ENCODE results near the gene GALNT17. TPM values are rescaled to one million over a fixed set of nuclear protein-coding genes. Genes with fewer than 3 reads are reported as not detected.

GALNT17 gene
- total RNA-seq, 1 donor from 2014 or later = not detected

DNA sequence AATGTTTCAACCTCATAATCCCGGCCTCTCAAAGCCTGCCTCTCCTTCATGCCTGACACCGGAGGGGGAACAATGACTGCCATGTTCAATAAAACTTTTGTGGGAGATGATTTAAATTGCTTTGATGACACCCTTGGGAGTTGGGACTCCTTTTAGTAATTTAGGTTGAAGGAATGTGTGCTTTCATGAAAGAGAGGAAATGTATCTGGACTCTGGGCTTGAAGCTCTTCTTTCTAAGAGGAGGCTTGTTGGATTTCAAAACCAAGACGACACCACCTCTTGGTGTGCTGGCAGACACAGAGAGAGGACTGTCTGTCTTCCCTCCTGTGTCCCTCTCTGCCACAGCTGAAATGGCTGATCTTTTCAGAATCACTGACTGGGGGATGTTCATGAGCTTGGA, 168.1 kb downstream of the GALNT17 start:
- Mint-ChIP-seq H3K4me3 (no peak overlapping the region), H3K9me3 (peaks cover 3% of the 10 kb centered on the region), H3K27ac (no peak overlapping the region), H3K27me3 (no peaks in the 10 kb centered on the region), H3K4me1 (no peaks in the 10 kb centered on the region), H3K36me3 (ENCODE audit: low read depth) (no peaks in the 10 kb centered on the region)
- no peak for DNase-seq
- intact Hi-C loops (cut with micrococcal nuclease) = no loop called here

DNA sequence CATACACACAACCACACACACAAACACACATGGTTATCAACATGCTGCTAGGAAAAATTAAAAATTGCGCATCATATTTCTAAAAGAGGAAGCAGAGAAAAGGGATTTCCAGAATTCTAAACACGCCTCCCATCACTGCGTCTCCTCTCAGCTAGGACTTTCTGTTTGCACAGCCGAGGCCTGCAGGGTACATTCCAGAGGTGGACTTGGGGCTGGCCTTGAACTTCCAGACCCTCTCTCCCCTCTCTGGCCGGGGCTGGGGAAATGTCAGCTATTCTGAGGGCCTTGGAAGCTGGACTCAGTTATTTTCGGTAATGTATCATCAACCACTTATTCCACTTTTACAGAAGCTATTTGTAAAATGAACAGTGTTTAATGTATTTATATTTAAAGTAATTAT, 168.7 kb downstream of the GALNT17 start:
- no peak for DNase-seq
- no peaks in the 10 kb centered on the region for H3K27me3 Mint-ChIP-seq
- no peak overlapping the region for H3K27ac Mint-ChIP-seq
- peaks cover 7% of the 10 kb centered on the region for H3K9me3 Mint-ChIP-seq
- intact Hi-C loops (cut with micrococcal nuclease) = no loop called here
- H3K36me3 Mint-ChIP-seq (ENCODE audit: low read depth) = no peaks in the 10 kb centered on the region
- H3K4me3 Mint-ChIP-seq = no peak overlapping the region
- no peaks in the 10 kb centered on the region for H3K4me1 Mint-ChIP-seq

DNA sequence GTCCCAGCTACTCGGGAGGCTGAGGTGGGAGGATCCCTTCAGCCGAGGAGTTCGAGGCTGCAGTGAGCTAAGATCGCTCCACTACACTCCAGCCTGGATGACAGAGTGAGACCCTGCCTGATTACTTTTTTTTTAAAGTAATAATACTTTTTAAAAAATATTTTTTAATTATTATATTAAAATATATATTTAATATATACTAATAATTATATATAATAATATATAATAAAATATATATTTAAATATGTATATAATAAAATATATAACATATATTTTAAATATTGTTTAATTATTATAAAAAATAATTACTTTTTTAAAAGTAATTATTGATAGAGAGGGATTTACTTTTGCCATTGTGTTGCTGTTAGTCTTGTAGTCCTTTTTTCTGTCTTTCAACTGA, 169.2 kb downstream of the GALNT17 start:
- intact Hi-C loops (cut with micrococcal nuclease) = no loop called here
- no peaks in the 10 kb centered on the region for H3K27me3 Mint-ChIP-seq
- no peak for DNase-seq
- H3K27ac Mint-ChIP-seq = no peak overlapping the region
- H3K36me3 Mint-ChIP-seq (ENCODE audit: low read depth) = no peaks in the 10 kb centered on the region
- H3K4me3 Mint-ChIP-seq = no peak overlapping the region
- no peaks in the 10 kb centered on the region for H3K4me1 Mint-ChIP-seq
- peaks cover 7% of the 10 kb centered on the region for H3K9me3 Mint-ChIP-seq

DNA sequence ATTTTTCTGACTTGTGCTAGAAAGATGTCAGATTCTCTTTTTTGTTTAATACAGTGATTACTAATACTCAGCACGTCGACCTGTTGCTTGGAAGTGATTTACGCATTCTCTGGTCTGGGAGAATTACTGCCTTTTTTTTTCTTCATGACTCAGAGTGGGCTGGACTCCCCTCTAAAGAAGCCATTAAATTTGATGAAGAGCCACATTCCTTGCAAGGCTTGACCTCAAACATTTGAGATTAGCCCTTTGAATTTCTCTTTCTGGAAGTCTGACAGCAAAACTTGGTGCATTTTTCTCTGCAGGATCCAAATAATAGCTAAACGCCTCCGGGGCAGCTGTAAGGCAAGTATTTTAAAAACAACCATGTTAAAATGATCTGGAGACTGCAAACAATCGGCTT, 171.6 kb downstream of the GALNT17 start:
- DNase-seq = no peak
- Mint-ChIP-seq H3K36me3 (ENCODE audit: low read depth) (no peaks in the 10 kb centered on the region), H3K9me3 (peaks cover 10% of the 10 kb centered on the region), H3K4me3 (no peak overlapping the region), H3K4me1 (no peaks in the 10 kb centered on the region), H3K27me3 (no peaks in the 10 kb centered on the region), H3K27ac (no peak overlapping the region)
- intact Hi-C loops (cut with micrococcal nuclease) = no loop called here

DNA sequence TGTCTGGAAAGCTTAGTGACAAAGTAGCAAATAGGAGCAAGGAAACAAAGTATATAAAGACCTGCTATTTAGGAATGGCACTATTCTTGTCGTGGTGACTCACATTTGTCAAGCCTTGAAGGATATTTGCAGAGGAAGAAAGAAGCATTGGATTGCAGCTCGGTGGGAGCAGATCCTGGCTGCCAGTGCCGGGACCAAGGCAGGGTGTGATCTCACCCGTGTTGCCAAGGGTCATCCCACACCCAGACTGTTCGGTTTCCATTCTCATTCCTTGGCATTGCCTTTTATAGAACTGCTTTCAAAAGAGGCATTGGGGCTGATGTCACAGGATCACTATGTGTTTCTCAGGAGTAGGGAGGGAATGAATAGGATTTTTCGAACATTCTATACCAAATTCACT, 176.2 kb downstream of the GALNT17 start:
- Mint-ChIP-seq H3K27ac (no peak overlapping the region), H3K9me3 (peaks cover 11% of the 10 kb centered on the region)

DNA sequence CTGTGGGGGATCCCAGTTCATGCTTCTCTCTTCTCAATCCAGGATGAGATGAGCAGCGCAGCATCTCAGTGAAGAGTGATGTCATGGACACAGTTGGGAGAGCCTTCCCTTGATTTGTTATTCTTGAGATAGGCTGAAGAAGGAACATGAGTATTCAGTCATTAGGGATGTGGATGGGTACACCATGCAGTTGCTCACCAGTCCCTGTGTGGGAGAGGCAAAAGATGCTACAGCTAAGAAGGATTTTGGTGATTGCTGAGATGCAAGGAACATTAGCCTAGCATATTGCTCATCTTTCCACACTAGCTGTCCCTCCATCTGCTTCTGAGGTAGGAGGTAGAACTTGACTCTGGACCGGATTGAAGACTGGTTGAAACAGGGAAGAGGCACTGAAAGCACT, 179.6 kb downstream of the GALNT17 start:
- intact Hi-C loops (cut with micrococcal nuclease) = no loop called here
- Mint-ChIP-seq H3K36me3 (ENCODE audit: low read depth) (no peaks in the 10 kb centered on the region), H3K4me1 (no peaks in the 10 kb centered on the region), H3K27ac (no peak overlapping the region), H3K4me3 (no peak overlapping the region), H3K9me3 (peaks cover 20% of the 10 kb centered on the region), H3K27me3 (no peaks in the 10 kb centered on the region)
- no peak for DNase-seq

More for the DNA sequence above, 176.2 kb downstream of the GALNT17 start:
- Mint-ChIP-seq H3K27me3 (no peaks in the 10 kb centered on the region), H3K36me3 (ENCODE audit: low read depth) (no peaks in the 10 kb centered on the region), H3K4me1 (no peaks in the 10 kb centered on the region), H3K4me3 (no peak overlapping the region)
- no peak for DNase-seq
- intact Hi-C loops (cut with micrococcal nuclease) = no loop called here

DNA sequence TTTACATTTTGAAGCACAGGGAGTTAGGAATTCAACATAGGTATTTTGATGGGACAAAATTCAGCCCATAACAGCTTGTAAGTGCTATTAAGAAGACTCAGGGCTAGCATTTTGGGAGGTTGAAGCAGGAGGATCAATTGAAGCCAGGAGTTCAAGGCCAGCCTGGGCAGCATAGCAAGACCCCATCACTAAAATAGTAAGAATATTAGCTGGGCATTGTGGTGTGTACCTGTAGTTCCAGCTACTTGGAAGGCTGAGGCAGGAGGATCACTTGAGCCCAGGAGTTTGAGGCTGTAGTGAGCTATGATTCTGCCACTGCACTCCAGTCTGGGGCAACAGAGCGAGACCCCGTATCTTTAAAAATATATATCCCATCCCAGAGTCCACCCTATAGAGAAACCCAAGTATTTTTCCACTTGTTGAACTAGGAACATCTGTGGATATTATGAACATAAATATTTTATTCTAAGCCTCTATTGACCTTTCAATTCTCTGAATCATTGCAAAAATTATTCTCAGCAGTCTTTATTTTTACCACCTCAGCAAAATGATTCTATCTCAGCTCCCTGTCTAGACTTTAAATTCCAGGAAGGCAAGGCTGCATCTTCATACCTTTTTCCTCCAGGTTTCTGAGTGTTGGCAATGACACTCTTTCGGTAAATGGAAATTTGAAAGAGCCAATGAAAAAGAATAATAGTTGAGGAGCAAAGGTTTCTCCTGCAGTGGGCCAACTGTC, 181.0 kb downstream of the GALNT17 start:
- no peaks in the 10 kb centered on the region for H3K27me3 Mint-ChIP-seq
- intact Hi-C loops (cut with micrococcal nuclease) = no loop called here
- H3K36me3 Mint-ChIP-seq (ENCODE audit: low read depth) = no peaks in the 10 kb centered on the region
- H3K4me1 Mint-ChIP-seq = no peaks in the 10 kb centered on the region
- H3K9me3 Mint-ChIP-seq = peaks cover 20% of the 10 kb centered on the region
- no peak for DNase-seq
- H3K27ac Mint-ChIP-seq = no peak overlapping the region
- H3K4me3 Mint-ChIP-seq = no peak overlapping the region

DNA sequence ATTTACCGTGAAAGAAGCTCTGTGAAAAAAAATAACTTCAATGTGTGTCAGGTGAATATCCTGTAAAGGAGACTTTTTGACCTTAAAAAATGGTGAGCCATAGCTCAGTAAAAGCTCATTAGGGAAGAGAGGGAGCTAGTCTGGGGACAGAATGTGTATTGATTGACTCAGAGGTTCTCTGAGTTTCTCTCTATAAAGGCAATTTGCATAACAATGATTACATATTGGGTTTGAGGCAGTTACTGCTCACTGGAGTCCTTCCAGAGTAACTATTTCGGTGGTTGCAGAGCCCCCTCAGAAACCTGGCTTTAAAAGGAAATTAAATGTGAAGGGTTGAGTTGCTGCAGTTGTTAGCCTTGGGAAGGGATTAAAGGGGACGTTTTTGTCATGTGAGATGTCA, 181.6 kb downstream of the GALNT17 start:
- Mint-ChIP-seq H3K9me3 (peaks cover 20% of the 10 kb centered on the region), H3K4me1 (no peaks in the 10 kb centered on the region), H3K27me3 (no peaks in the 10 kb centered on the region), H3K27ac (no peak overlapping the region), H3K4me3 (no peak overlapping the region), H3K36me3 (ENCODE audit: low read depth) (no peaks in the 10 kb centered on the region)
- DNase-seq = no peak
- intact Hi-C loops (cut with micrococcal nuclease) = no loop called here

DNA sequence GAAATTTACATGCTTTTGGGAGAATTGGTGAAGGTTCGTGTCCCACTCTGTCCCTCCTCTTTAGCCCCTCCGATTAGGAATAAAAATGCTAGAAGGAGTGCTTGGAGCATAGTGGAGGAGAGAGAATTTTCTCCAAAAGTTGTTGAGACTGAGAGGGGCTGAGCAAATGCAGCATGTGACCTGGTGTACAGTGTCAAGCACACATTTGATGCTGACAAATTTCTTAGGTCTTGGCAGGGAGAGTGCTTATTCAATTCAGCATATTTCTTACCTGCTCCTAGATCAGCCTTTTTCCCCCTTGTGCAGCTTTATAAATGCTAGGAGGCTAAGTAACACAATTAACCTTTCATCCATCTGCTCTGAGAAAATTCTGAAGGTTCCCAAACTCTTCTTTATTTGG, 189.0 kb downstream of the GALNT17 start:
- peaks cover 19% of the 10 kb centered on the region for H3K9me3 Mint-ChIP-seq
- DNase-seq = no peak
- no peaks in the 10 kb centered on the region for H3K36me3 Mint-ChIP-seq (ENCODE audit: low read depth)
- H3K27ac Mint-ChIP-seq = no peak overlapping the region
- H3K4me1 Mint-ChIP-seq = no peaks in the 10 kb centered on the region
- no peak overlapping the region for H3K4me3 Mint-ChIP-seq
- H3K27me3 Mint-ChIP-seq = no peaks in the 10 kb centered on the region
- intact Hi-C loops (cut with micrococcal nuclease) = no loop called here

DNA sequence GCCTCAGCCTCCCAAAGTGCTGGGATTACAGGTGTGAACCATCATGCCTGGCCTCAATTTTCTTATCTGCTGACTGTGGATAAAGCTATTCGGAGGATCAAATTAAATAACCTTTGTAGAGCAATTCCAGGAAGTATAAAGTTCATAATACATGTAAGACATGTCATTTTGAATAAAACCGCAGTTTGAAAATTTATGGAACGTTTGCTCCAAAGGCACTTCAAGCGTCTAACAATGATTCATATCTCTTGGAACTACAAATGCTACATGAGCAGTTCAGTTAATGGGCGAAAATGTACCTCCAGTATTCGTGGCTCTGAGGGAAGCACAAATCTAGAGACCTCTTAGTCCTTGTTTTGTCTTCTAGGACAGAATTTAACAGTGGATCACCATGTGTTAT, 190.3 kb downstream of the GALNT17 start:
- peaks cover 19% of the 10 kb centered on the region for H3K9me3 Mint-ChIP-seq
- H3K27me3 Mint-ChIP-seq = no peaks in the 10 kb centered on the region
- H3K36me3 Mint-ChIP-seq (ENCODE audit: low read depth) = no peaks in the 10 kb centered on the region
- H3K4me1 Mint-ChIP-seq = no peaks in the 10 kb centered on the region
- H3K4me3 Mint-ChIP-seq = no peak overlapping the region
- intact Hi-C loops (cut with micrococcal nuclease) = no loop called here
- no peak overlapping the region for H3K27ac Mint-ChIP-seq
- no peak for DNase-seq

DNA sequence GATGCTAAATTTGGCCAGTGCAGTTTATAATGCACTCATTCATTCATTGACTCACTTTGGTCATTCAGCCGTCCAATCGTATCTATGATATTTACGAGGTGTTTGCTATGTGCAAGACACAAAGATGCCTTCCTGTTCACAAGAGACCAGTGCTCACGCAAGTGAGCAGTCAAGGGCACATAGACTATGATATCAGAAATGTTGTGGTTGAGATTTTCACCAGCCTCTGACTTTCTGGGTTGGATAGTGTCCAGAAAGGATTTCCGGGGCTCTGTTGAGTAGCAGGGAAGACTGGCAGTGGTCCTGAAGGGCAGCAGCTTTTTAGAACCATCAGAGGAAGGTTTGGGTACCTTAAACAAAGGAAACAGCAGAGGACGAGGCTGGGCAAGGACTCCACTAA, 191.8 kb downstream of the GALNT17 start:
- H3K9me3 Mint-ChIP-seq = peaks cover 16% of the 10 kb centered on the region
- H3K36me3 Mint-ChIP-seq (ENCODE audit: low read depth) = no peaks in the 10 kb centered on the region
- H3K4me3 Mint-ChIP-seq = no peak overlapping the region
- H3K27ac Mint-ChIP-seq = no peak overlapping the region
- no peaks in the 10 kb centered on the region for H3K27me3 Mint-ChIP-seq
- H3K4me1 Mint-ChIP-seq = no peaks in the 10 kb centered on the region
- intact Hi-C loops (cut with micrococcal nuclease) = no loop called here
- DNase-seq = no peak

DNA sequence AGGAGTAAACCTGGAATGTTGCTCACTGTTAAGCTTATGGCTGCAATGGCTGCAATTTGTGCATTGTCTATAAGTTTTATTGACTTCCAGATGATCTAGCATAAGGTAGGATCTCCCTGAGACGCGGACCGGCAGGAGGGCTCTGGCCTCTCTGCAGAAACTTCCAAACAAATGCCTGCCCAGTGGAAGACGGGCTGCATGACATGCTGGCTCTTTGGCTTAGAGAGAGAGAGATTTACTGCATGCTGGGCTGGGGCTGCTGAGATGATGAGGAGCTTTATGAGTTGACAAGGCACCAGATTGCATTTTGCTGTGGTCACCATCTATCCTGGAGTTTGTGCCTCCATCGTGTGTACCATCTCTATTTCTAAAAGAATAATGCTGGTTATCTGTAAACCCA, 193.2 kb downstream of the GALNT17 start:
- Mint-ChIP-seq H3K27me3 (no peaks in the 10 kb centered on the region), H3K9me3 (peaks cover 6% of the 10 kb centered on the region), H3K36me3 (ENCODE audit: low read depth) (no peaks in the 10 kb centered on the region), H3K4me3 (no peak overlapping the region), H3K4me1 (no peaks in the 10 kb centered on the region), H3K27ac (no peak overlapping the region)
- DNase-seq = no peak
- intact Hi-C loops (cut with micrococcal nuclease) = no loop called here

DNA sequence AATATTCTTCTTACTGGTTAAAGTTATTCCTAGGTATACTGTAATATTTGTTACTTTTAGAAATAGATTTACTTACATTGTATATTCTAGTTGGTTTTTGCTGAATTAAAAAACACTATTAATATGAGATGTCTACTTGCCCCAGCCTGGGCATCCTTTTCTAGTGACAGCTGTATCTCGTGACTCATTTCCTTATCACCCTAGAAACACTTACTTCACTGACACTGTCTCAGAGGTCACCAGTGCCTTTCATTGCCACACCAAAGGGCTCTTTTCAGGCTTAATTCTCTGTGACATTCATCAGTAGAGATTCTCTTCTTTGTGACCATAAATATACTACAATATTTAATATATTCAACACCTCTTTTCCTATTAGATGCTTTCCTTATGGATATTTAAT, 194.7 kb downstream of the GALNT17 start:
- Mint-ChIP-seq H3K4me3 (no peak overlapping the region), H3K27ac (no peak overlapping the region), H3K9me3 (peaks cover 7% of the 10 kb centered on the region), H3K36me3 (ENCODE audit: low read depth) (no peaks in the 10 kb centered on the region), H3K27me3 (no peaks in the 10 kb centered on the region), H3K4me1 (no peaks in the 10 kb centered on the region)
- intact Hi-C loops (cut with micrococcal nuclease) = no loop called here
- no peak for DNase-seq

DNA sequence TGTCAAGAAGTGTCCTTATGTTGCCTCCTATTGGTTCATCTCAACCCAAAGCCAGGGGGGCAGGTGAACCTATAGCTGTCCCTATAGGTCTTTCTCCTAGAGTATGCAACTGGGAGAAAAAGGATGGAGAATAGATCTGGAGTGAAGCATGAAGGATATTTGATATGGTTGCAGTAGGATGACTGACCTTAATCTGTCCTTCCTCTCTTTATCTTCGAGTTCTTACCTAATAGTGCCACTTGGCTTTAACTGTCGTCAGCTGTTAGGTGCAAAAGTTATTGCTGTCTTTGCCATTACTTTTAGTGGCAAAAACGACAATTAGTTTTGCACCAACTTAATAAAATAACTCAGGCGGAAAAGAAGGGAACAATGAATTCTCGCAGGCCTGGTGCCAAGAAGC, 196.0 kb downstream of the GALNT17 start:
- H3K27ac Mint-ChIP-seq = no peak overlapping the region
- no peaks in the 10 kb centered on the region for H3K27me3 Mint-ChIP-seq
- H3K9me3 Mint-ChIP-seq = peaks cover 10% of the 10 kb centered on the region
- no peaks in the 10 kb centered on the region for H3K36me3 Mint-ChIP-seq (ENCODE audit: low read depth)
- no peak overlapping the region for H3K4me3 Mint-ChIP-seq
- intact Hi-C loops (cut with micrococcal nuclease) = no loop called here
- H3K4me1 Mint-ChIP-seq = no peaks in the 10 kb centered on the region
- no peak for DNase-seq

DNA sequence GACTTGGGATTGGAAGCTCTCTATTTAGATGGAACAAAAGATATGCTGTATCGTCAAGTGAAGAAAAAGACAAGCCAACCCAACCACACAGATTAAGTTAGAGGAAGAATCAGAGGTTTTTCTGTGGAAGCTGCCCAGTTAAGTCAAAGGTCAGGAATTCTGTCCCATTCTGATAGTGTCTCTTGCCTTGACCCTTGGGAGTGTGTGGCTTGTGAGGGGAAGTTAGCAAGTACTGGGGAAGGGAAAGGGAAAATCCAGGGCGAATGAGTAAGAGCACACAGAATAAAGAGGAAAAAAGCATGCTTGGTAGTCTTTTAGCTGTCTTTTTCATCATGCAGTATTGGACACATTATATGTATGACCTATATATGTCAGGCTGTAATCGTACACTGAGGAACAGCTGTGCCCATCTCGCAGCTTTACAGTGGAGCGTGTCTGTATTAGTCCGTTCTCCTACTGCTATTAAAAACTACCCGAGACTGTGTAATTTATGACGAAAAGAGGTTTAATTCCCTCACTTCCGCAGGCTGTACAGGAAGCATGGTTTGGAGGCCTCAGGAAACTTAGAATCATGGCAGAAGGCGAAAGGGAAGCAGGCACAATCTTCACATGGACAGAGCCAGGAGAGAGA, 197.2 kb downstream of the GALNT17 start:
- Mint-ChIP-seq H3K9me3 (peaks cover 7% of the 10 kb centered on the region), H3K4me3 (no peak overlapping the region), H3K36me3 (ENCODE audit: low read depth) (no peaks in the 10 kb centered on the region), H3K27me3 (no peaks in the 10 kb centered on the region), H3K4me1 (no peaks in the 10 kb centered on the region), H3K27ac (no peak overlapping the region)
- intact Hi-C loops (cut with micrococcal nuclease) = no loop called here
- no peak for DNase-seq

Measured in activated CD4-positive, alpha-beta T cell treated with anti-CD3 and anti-CD28 coated beads, Interleukin-2, amount 10 ng/mL, durations not matched to agents 24 days and 14 days (primary cell).